ENCODE data around the gene EVC.

EVC gene

GRCh38 chr4:5693871-5694270 is 17.1 kb upstream of the EVC start:
- peaks cover 17% of the 10 kb centered on the region for H3K36me3 ChIP-seq (ENCODE audit: control insufficient read depth, low read depth, low read length)
- no peak overlapping the region for H3K27ac ChIP-seq (ENCODE audit: low read length)
- no peak overlapping the region for H3K9ac ChIP-seq (ENCODE audit: low read length)
- no peaks in the 10 kb centered on the region for H3K27me3 ChIP-seq (ENCODE audit: control insufficient read depth, insufficient read depth, low read length)
- H3K4me3 ChIP-seq (ENCODE audit: low read length), result no peak overlapping the region
- H3K4me1 ChIP-seq (ENCODE audit: control insufficient read depth, low read depth, low read length), result no peaks in the 10 kb centered on the region
- no peaks in the 10 kb centered on the region for H3K9me3 ChIP-seq (ENCODE audit: control insufficient read depth, low read depth, low read length)

DNA sequence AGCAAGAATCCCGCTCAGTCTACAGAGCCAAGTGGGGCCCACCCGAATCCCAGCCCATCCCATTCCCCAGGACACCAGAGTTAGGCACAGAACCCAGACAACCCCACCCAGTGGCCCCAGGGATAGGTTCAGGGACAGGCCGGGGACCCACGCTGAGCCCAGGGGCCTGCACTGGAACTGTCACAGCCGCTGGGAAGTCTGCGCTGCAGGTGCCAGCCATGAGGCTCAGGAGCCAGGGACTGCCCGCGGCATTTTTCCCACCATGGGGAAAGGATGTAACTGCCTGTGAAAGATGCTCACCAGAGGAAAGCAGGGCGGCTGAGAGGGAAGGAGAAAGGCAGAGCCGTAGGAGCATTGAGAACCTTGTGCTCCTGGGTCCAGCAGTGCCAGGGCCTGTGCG is 14.7 kb upstream of the EVC start:
- Histone ChIP-seq H3K9ac (ENCODE audit: low read length) (no peak overlapping the region), H3K4me3 (ENCODE audit: low read length) (no peak overlapping the region), H3K9me3 (ENCODE audit: control insufficient read depth, low read depth, low read length) (no peaks in the 10 kb centered on the region), H3K36me3 (ENCODE audit: control insufficient read depth, low read depth, low read length) (peaks cover 13% of the 10 kb centered on the region), H3K4me1 (ENCODE audit: control insufficient read depth, low read depth, low read length) (no peaks in the 10 kb centered on the region), H3K27me3 (ENCODE audit: control insufficient read depth, insufficient read depth, low read length) (no peaks in the 10 kb centered on the region), H3K27ac (ENCODE audit: low read length) (no peak overlapping the region)

DNA sequence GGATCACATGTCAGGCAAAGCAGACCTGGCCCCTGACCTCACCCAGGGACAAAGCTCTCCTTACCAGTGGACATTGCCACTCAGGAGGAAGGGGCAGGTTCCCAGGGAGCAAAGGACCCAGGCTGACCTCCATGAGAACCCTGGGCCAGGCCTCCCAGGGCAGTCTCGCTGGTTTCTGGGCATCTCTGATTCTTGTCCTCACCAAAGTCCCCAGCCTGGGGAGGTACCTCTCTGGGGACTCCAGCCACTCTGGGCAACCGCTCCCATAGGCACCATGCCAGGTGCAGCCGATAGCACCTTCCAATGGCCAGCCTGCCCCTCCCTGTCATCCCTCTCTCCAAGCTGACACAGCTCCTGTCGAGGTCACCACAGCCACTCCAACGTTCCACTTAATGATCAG is 10.5 kb upstream of the EVC start:
- peaks cover 6% of the 10 kb centered on the region for H3K36me3 ChIP-seq (ENCODE audit: control insufficient read depth, low read depth, low read length)

GRCh38 chr4:5701971-5702370 is 9.0 kb upstream of the EVC start:
- no peak overlapping the region for H3K27ac ChIP-seq (ENCODE audit: low read length)
- H3K4me3 ChIP-seq (ENCODE audit: low read length), result no peak overlapping the region
- peaks cover under 1% of the 10 kb centered on the region for H3K36me3 ChIP-seq (ENCODE audit: control insufficient read depth, low read depth, low read length)
- no peaks in the 10 kb centered on the region for H3K4me1 ChIP-seq (ENCODE audit: control insufficient read depth, low read depth, low read length)
- no peak overlapping the region for H3K9ac ChIP-seq (ENCODE audit: low read length)
- peaks cover 2% of the 10 kb centered on the region for H3K27me3 ChIP-seq (ENCODE audit: control insufficient read depth, insufficient read depth, low read length)
- H3K9me3 ChIP-seq (ENCODE audit: control insufficient read depth, low read depth, low read length), result no peaks in the 10 kb centered on the region

More for the DNA sequence above, 10.5 kb upstream of the EVC start:
- Histone ChIP-seq H3K9ac (ENCODE audit: low read length) (no peak overlapping the region), H3K27me3 (ENCODE audit: control insufficient read depth, insufficient read depth, low read length) (no peaks in the 10 kb centered on the region), H3K9me3 (ENCODE audit: control insufficient read depth, low read depth, low read length) (no peaks in the 10 kb centered on the region), H3K27ac (ENCODE audit: low read length) (no peak overlapping the region), H3K4me1 (ENCODE audit: control insufficient read depth, low read depth, low read length) (no peaks in the 10 kb centered on the region), H3K4me3 (ENCODE audit: low read length) (no peak overlapping the region)

GRCh38 chr4:5703831-5704230 is 7.2 kb upstream of the EVC start:
- no peaks in the 10 kb centered on the region for H3K9me3 ChIP-seq (ENCODE audit: control insufficient read depth, low read depth, low read length)
- H3K36me3 ChIP-seq (ENCODE audit: control insufficient read depth, low read depth, low read length), result no peaks in the 10 kb centered on the region
- H3K4me1 ChIP-seq (ENCODE audit: control insufficient read depth, low read depth, low read length), result peaks cover 5% of the 10 kb centered on the region
- no peak overlapping the region for H3K9ac ChIP-seq (ENCODE audit: low read length)
- no peak overlapping the region for H3K4me3 ChIP-seq (ENCODE audit: low read length)
- peaks cover 14% of the 10 kb centered on the region for H3K27me3 ChIP-seq (ENCODE audit: control insufficient read depth, insufficient read depth, low read length)
- no peak overlapping the region for H3K27ac ChIP-seq (ENCODE audit: low read length)

- Histone ChIP-seq H3K4me1 (ENCODE audit: control insufficient read depth, low read depth, low read length) (peaks cover 5% of the 10 kb centered on the region), H3K27me3 (ENCODE audit: control insufficient read depth, insufficient read depth, low read length) (peaks cover 19% of the 10 kb centered on the region), H3K36me3 (ENCODE audit: control insufficient read depth, low read depth, low read length) (no peaks in the 10 kb centered on the region), H3K9ac (ENCODE audit: low read length) (no peak overlapping the region), H3K27ac (ENCODE audit: low read length) (no peak overlapping the region), H3K4me3 (ENCODE audit: low read length) (no peak overlapping the region), H3K9me3 (ENCODE audit: control insufficient read depth, low read depth, low read length) (no peaks in the 10 kb centered on the region)
These were observed 6.7 kb upstream of the EVC start for GRCh38 chr4:5704276-5704675.

DNA sequence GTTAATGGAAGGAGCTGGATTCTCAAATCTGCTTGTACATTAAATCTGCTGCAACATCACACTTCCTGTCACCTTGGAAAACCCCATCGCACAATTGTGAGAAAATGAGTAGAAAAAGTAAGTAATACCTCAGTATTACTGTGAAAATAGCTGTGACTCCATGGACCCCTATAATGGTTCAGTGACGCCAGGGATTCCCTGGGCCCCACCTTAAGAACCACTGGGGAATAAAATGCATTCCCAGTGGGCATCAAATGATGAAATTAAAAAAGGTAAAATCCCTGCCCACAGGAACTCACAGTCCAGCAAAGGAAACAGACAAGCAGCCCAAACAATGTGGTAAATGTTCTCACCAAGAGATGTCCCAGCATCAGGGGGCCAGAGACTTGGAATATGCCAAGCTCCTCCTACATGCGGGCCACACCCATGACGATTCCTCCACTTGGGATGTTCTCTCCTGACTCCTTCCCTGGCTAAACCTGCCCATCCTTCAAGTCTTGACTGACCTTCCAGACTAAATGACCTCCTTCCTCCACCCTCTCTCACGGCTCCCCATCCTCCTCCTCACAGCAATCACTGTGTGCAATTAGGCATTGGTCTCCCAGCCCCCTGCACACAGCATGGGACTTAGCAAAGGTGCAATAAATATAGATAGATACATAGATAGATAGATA is 5.2 kb upstream of the EVC start:
- Histone ChIP-seq H3K9me3 (ENCODE audit: control insufficient read depth, low read depth, low read length) (no peaks in the 10 kb centered on the region), H3K36me3 (ENCODE audit: control insufficient read depth, low read depth, low read length) (no peaks in the 10 kb centered on the region), H3K27ac (ENCODE audit: low read length) (no peak overlapping the region)

DNA sequence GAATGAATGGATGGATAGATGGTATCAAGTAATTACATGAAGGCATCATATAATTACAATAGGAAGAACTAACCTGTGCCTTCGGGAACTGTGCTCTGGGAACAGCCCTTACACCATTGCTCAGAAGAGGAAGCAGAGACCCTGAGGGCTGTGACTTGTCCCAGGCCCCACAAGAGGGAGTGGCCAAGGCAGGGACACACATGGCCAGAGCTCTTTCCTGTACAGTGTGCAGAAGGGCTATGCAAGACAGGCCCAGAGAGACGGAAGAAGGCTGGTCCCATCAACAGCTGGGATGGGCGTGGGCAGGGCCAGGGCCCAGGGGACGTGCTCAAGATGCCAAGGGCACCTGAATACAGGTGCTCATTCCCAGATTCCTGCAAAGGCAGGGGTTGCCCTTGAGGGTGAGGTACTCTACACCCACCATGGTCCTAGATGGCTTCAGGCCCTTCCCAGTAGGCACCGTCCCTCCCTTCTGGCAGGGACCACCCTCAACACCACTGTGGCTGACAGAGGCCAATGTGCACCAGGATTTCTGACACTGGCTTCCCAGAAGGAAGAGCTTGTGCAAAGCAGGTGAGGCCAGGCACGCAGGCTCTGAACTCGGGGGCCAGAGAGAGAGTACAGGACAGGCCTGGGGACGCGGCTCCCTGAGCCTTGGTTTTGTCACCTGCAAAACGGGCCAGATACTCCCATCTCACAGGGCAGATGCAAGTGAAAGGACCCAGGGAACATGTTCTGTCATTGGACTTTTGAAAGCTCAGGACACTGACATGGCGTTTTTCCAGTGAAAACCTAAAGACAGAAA is 4.3 kb upstream of the EVC start:
- Histone ChIP-seq H3K36me3 (ENCODE audit: control insufficient read depth, low read depth, low read length) (no peaks in the 10 kb centered on the region), H3K9me3 (ENCODE audit: control insufficient read depth, low read depth, low read length) (no peaks in the 10 kb centered on the region), H3K4me1 (ENCODE audit: control insufficient read depth, low read depth, low read length) (peaks cover 5% of the 10 kb centered on the region), H3K27ac (ENCODE audit: low read length) (no peak overlapping the region), H3K4me3 (ENCODE audit: low read length) (no peak overlapping the region), H3K27me3 (ENCODE audit: control insufficient read depth, insufficient read depth, low read length) (peaks cover 32% of the 10 kb centered on the region), H3K9ac (ENCODE audit: low read length) (no peak overlapping the region)

More for the DNA sequence above, 5.2 kb upstream of the EVC start:
- H3K4me1 ChIP-seq (ENCODE audit: control insufficient read depth, low read depth, low read length), result peaks cover 5% of the 10 kb centered on the region
- H3K27me3 ChIP-seq (ENCODE audit: control insufficient read depth, insufficient read depth, low read length), result peaks cover 31% of the 10 kb centered on the region
- H3K4me3 ChIP-seq (ENCODE audit: low read length), result no peak overlapping the region
- no peak overlapping the region for H3K9ac ChIP-seq (ENCODE audit: low read length)

GRCh38 chr4:5707366-5707765 is 3.6 kb upstream of the EVC start:
- Histone ChIP-seq H3K9me3 (ENCODE audit: control insufficient read depth, low read depth, low read length) (no peaks in the 10 kb centered on the region), H3K27ac (ENCODE audit: low read length) (no peak overlapping the region), H3K27me3 (ENCODE audit: control insufficient read depth, insufficient read depth, low read length) (peaks cover 39% of the 10 kb centered on the region), H3K36me3 (ENCODE audit: control insufficient read depth, low read depth, low read length) (no peaks in the 10 kb centered on the region), H3K4me1 (ENCODE audit: control insufficient read depth, low read depth, low read length) (peaks cover 11% of the 10 kb centered on the region), H3K4me3 (ENCODE audit: low read length) (peak overlapping the region; percentile 68), H3K9ac (ENCODE audit: low read length) (no peak overlapping the region)

DNA sequence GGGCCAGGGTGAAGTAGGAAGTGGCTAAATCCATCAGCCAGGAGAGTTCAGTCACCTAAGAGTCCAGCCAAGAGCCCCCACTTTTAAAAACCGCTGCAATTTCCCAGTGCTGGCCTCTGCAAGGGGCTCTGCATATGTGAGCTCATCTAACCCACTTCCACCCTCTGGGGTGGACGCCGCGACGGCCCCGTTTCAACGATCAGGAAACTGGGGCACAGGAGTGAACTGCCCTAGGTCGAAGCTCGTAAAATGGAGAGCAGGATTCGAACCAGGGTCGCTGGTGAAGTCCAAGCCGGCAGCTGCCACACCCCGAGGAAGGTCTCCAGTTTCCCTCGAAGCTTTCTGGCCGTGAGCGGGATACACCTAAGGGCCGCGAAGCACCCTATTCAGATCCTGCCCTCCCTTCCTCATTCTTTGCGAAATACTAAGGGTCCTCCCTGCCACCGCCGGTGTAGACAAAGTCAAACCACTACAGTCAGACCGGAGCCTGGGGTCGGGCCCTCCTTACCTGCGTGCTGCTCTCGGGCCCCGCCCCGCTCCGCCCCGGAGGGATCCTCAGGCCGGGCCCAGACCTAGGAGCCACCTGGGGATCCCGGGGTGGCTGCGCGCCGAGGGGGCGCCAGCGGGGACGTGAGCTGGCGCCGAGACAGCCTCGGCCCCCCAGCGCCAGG is 3.1 kb upstream of the EVC start:
- Histone ChIP-seq H3K27me3 (ENCODE audit: control insufficient read depth, insufficient read depth, low read length) (peaks cover 45% of the 10 kb centered on the region), H3K4me1 (ENCODE audit: control insufficient read depth, low read depth, low read length) (peaks cover 11% of the 10 kb centered on the region), H3K9me3 (ENCODE audit: control insufficient read depth, low read depth, low read length) (no peaks in the 10 kb centered on the region), H3K27ac (ENCODE audit: low read length) (no peak overlapping the region), H3K9ac (ENCODE audit: low read length) (peak overlapping the region; percentile 26), H3K4me3 (ENCODE audit: low read length) (peak overlapping the region; percentile 68), H3K36me3 (ENCODE audit: control insufficient read depth, low read depth, low read length) (no peaks in the 10 kb centered on the region)

GRCh38 chr4:5708449-5709206 is 2.4 kb upstream of the EVC start, which contains the start of gene EVC2:
TSS of gene EVC2 (minus strand) at chr4:5708559. CDS start at chr4:5708513, 46 bp downstream.
- H3K4me3 ChIP-seq (ENCODE audit: low read length), result peak within 1 kb of the TSS; percentile 68
- H3K27me3 ChIP-seq (ENCODE audit: control insufficient read depth, insufficient read depth, low read length), result peaks cover 47% of the 10 kb centered on the region
- no peaks in the 10 kb centered on the region for H3K9me3 ChIP-seq (ENCODE audit: control insufficient read depth, low read depth, low read length)
- no peak within 1 kb of the TSS for H3K27ac ChIP-seq (ENCODE audit: low read length)
- H3K36me3 ChIP-seq (ENCODE audit: control insufficient read depth, low read depth, low read length), result no peaks in the 10 kb centered on the region
- peak within 1 kb of the TSS; percentile 26 for H3K9ac ChIP-seq (ENCODE audit: low read length)
- H3K4me1 ChIP-seq (ENCODE audit: control insufficient read depth, low read depth, low read length), result peaks cover 11% of the 10 kb centered on the region

Data from iPS-18a (cell line).